ENCODE results near the gene OBSCN.
"Not testable (repeated sequence)": the region's sequence is repeated elsewhere in the genome, so short reads cannot be mapped to it uniquely, and the experiment has no call there.

Gene OBSCN

GRCh38 chr1:228168563-228169270, 39.1 kb upstream of the OBSCN start:
- no peak for DNase-seq (ENCODE audit: low read depth)

GRCh38 chr1:228169345-228169744, 38.5 kb upstream of the OBSCN start:
- DNase-seq (ENCODE audit: low read depth): no peak
- no peak overlapping the region for H3K4me3 ChIP-seq (ENCODE audit: low read depth, low read length)

More at GRCh38 chr1:228168563-228169270, 39.1 kb upstream of the OBSCN start:
- no peak overlapping the region for H3K4me3 ChIP-seq (ENCODE audit: low read depth, low read length)

GRCh38 chr1:228170666-228171065, 37.2 kb upstream of the OBSCN start:
- no peak overlapping the region for H3K4me3 ChIP-seq (ENCODE audit: low read depth, low read length)
- no peak for DNase-seq (ENCODE audit: low read depth)

- no peak for DNase-seq (ENCODE audit: low read depth)
- no peak overlapping the region for H3K4me3 ChIP-seq (ENCODE audit: low read depth, low read length)
These were observed 36.5 kb upstream of the OBSCN start for GRCh38 chr1:228171221-228171891.

- no peak for DNase-seq (ENCODE audit: low read depth)
These were observed 35.0 kb upstream of the OBSCN start for GRCh38 chr1:228172591-228173527.

GRCh38 chr1:228173528-228174481, 34.0 kb upstream of the OBSCN start:
- DNase-seq (ENCODE audit: low read depth); H3K4me3 ChIP-seq (ENCODE audit: low read depth, low read length): not testable (repeated sequence)

More at GRCh38 chr1:228172591-228173527, 35.0 kb upstream of the OBSCN start:
- H3K4me3 ChIP-seq (ENCODE audit: low read depth, low read length): no peak overlapping the region

- no peak for DNase-seq (ENCODE audit: low read depth)
- no peak overlapping the region for H3K4me3 ChIP-seq (ENCODE audit: low read depth, low read length)
These were observed 33.1 kb upstream of the OBSCN start for GRCh38 chr1:228174482-228175315.

GRCh38 chr1:228175316-228176023, 32.4 kb upstream of the OBSCN start:
- no peak overlapping the region for H3K4me3 ChIP-seq (ENCODE audit: low read depth, low read length)
- no peak for DNase-seq (ENCODE audit: low read depth)

GRCh38 chr1:228176024-228176395, 31.8 kb upstream of the OBSCN start:
- H3K4me3 ChIP-seq (ENCODE audit: low read depth, low read length): no peak overlapping the region
- DNase-seq (ENCODE audit: low read depth): no peak

- no peak overlapping the region for H3K4me3 ChIP-seq (ENCODE audit: low read depth, low read length)
- DNase-seq (ENCODE audit: low read depth): no peak
These were observed 31.2 kb upstream of the OBSCN start for GRCh38 chr1:228176461-228177182.

- H3K4me3 ChIP-seq (ENCODE audit: low read depth, low read length): no peak overlapping the region
- DNase-seq (ENCODE audit: low read depth): no peak
These were observed 30.7 kb upstream of the OBSCN start for GRCh38 chr1:228177183-228177475.

- H3K4me3 ChIP-seq (ENCODE audit: low read depth, low read length): no peak overlapping the region
- no peak for DNase-seq (ENCODE audit: low read depth)
These were observed 29.8 kb upstream of the OBSCN start for GRCh38 chr1:228177721-228178710.

- H3K4me3 ChIP-seq (ENCODE audit: low read depth, low read length): no peak overlapping the region
These were observed 28.8 kb upstream of the OBSCN start for GRCh38 chr1:228178737-228179684.

GRCh38 chr1:228180271-228180958, 27.4 kb upstream of the OBSCN start:
- H3K4me3 ChIP-seq (ENCODE audit: low read depth, low read length): no peak overlapping the region
- no peak for DNase-seq (ENCODE audit: low read depth)

More at GRCh38 chr1:228178737-228179684, 28.8 kb upstream of the OBSCN start:
- no peak for DNase-seq (ENCODE audit: low read depth)

All from skeletal muscle cell (primary cell).